Smooth muscle cell (in vitro differentiated cells): ENCODE data around the gene RAB30. TPM values are rescaled to one million over a fixed set of nuclear protein-coding genes. Genes with fewer than 3 reads are reported as not detected.

ENCODE experiments used
- DNase-seq: peaks from one replicate; lab custom pipeline; 2025; ENCODE audit not compliant: unreplicated experiment; lab: John Stamatoyannopoulos, UW
- H2AFZ ChIP-seq: fragments of 200-600 bp; sonication (generic); 2 replicates; pipeline ENCODE4 v1.6.0; 2016; ENCODE audit warnings: antibody characterized with exemption, low read depth, mild to moderate bottlenecking
- H3F3A ChIP-seq: fragments of 200-600 bp; sonication (generic); 2 replicates; pipeline ENCODE4 v1.6.0; 2017; ENCODE audit warnings: antibody characterized with exemption, low read depth
- H3K27ac ChIP-seq: fragments of 200-600 bp; sonication (generic); 2 replicates; pipeline ENCODE4 v1.5.1; 2016; ENCODE audit warnings: low read depth, mild to moderate bottlenecking
- H3K27me3 ChIP-seq: fragments of 200-600 bp; sonication (generic); 2 replicates; pipeline ENCODE4 v1.6.1; 2016; ENCODE audit warnings: low read depth, mild to moderate bottlenecking
- H3K36me3 ChIP-seq: fragments of 200-600 bp; sonication (generic); 2 replicates; pipeline ENCODE4 v1.5.1; 2016; ENCODE audit warnings: low read depth
- H3K4me1 ChIP-seq: fragments of 200-600 bp; sonication (generic); 2 replicates; pipeline ENCODE4 v1.5.1; 2016; ENCODE audit warnings: low read depth
- H3K4me2 ChIP-seq: fragments of 200-600 bp; sonication (generic); 2 replicates; pipeline ENCODE4 v1.6.0; 2016; ENCODE audit warnings: mild to moderate bottlenecking
- H3K4me3 ChIP-seq: fragments of 200-600 bp; sonication (generic); 2 replicates; pipeline ENCODE4 v1.5.1; 2016; ENCODE audit warnings: mild to moderate bottlenecking
- H3K79me2 ChIP-seq: fragments of 200-600 bp; sonication (generic); 2 replicates; pipeline ENCODE4 v1.6.0; 2016; ENCODE audit warnings: low read depth, mild to moderate bottlenecking
- H3K9ac ChIP-seq: fragments of 200-600 bp; sonication (generic); 2 replicates; pipeline ENCODE4 v1.6.0; 2016; ENCODE audit warnings: low read depth
- H3K9me3 ChIP-seq: fragments of 200-600 bp; sonication (generic); replicated peaks from 2 replicates; pipeline ENCODE4 v1.5.1; 2016; ENCODE audit warnings: low read depth
- H4K20me1 ChIP-seq: fragments of 200-600 bp; sonication (generic); 2 replicates; pipeline ENCODE4 v1.6.0; 2016; ENCODE audit warnings: low read depth
- CTCF ChIP-seq: fragments of 200-600 bp; sonication (generic); IDR thresholded peaks from 2 replicates; pipeline ENCODE4 v1.5.1; 2017; ENCODE audit warnings: borderline replicate concordance, mild to moderate bottlenecking, antibody characterized with exemption; ENCODE audit not compliant: insufficient read depth, poor library complexity, severe bottlenecking
- WGBS: methylation state at CpG from one replicate; pipeline ENCODE4 v1.1.7; 2016; ENCODE audit warnings: low lambda C conversion rate; 5-methylcytosine and 5-hydroxymethylcytosine counted together
- polyA plus RNA-seq: library from polyadenylated mRNA; unstranded; fragments of >200 nt; fragmentation: Nextera tagmentation; extraction: Ambion mirVana; gene quantifications from 2 replicates; pipeline ENCODE4 v1.2.1, GENCODE V29; 2016
- total RNA-seq: library from RNA; depleted of rRNA; stranded (reverse); fragments of >200 nt; gene quantifications from 2 replicates; pipeline ENCODE4 v1.2.3, GENCODE V29; 2014

Gene RAB30
- total and polyA plus RNA-seq, 2 experiments from 2014 or later, result 11.2 to 19.6 TPM

GRCh38 chr11:82999232-82999631 lies 72.5 kb downstream of the RAB30 start:
- peaks cover 24% of the 10 kb centered on the region for H3F3A ChIP-seq
- no peaks in the 10 kb centered on the region for H3K9me3 ChIP-seq
- no peak for DNase-seq
- H3K4me1 ChIP-seq, result peaks cover 16% of the 10 kb centered on the region
- H3K9ac ChIP-seq, result no peak overlapping the region
- H3K79me2 ChIP-seq, result peaks cover 15% of the 10 kb centered on the region
- no peak overlapping the region for H3K27ac ChIP-seq
- no peak overlapping the region for H3K4me3 ChIP-seq
- H3K27me3 ChIP-seq, result no peaks in the 10 kb centered on the region
- no peak overlapping the region for H2AFZ ChIP-seq
- H3K4me2 ChIP-seq, result no peak overlapping the region
- no peaks in the 10 kb centered on the region for H3K36me3 ChIP-seq
- peaks cover 44% of the 10 kb centered on the region for H4K20me1 ChIP-seq
- TF ChIP-seq CTCF, result no peak

GRCh38 chr11:82998697-82999096 lies 73.0 kb downstream of the RAB30 start:
- Histone ChIP-seq H3F3A (peaks cover 24% of the 10 kb centered on the region), H3K27me3 (no peaks in the 10 kb centered on the region), H3K4me3 (no peak overlapping the region), H3K4me1 (peaks cover 16% of the 10 kb centered on the region), H2AFZ (no peak overlapping the region), H3K27ac (no peak overlapping the region), H3K9me3 (no peaks in the 10 kb centered on the region), H4K20me1 (peaks cover 44% of the 10 kb centered on the region), H3K4me2 (no peak overlapping the region), H3K79me2 (peaks cover 15% of the 10 kb centered on the region), H3K9ac (no peak overlapping the region), H3K36me3 (no peaks in the 10 kb centered on the region)
- DNase-seq, result no peak
- 88% methylated on average over 2 of the region's 2 CpGs for WGBS
- no peak for TF ChIP-seq CTCF

GRCh38 chr11:82996966-82997606 lies 74.6 kb downstream of the RAB30 start:
- peaks cover 11% of the 10 kb centered on the region for H3K79me2 ChIP-seq
- H3K9me3 ChIP-seq, result no peaks in the 10 kb centered on the region
- peaks cover 19% of the 10 kb centered on the region for H3F3A ChIP-seq
- peaks cover 44% of the 10 kb centered on the region for H4K20me1 ChIP-seq
- H3K4me3 ChIP-seq, result no peak overlapping the region
- H2AFZ ChIP-seq, result no peak overlapping the region
- H3K36me3 ChIP-seq, result no peaks in the 10 kb centered on the region
- H3K27ac ChIP-seq, result peak overlapping the region; percentile 61
- WGBS, result 71% methylated on average over 14 of the region's 14 CpGs
- H3K4me2 ChIP-seq, result peak overlapping the region; percentile 7
- H3K27me3 ChIP-seq, result no peaks in the 10 kb centered on the region
- DNase-seq, result no peak
- TF ChIP-seq CTCF, result no peak
- peaks cover 16% of the 10 kb centered on the region for H3K4me1 ChIP-seq
- no peak overlapping the region for H3K9ac ChIP-seq
